ENCODE results near the gene CCNJ.

CCNJ gene

DNA sequence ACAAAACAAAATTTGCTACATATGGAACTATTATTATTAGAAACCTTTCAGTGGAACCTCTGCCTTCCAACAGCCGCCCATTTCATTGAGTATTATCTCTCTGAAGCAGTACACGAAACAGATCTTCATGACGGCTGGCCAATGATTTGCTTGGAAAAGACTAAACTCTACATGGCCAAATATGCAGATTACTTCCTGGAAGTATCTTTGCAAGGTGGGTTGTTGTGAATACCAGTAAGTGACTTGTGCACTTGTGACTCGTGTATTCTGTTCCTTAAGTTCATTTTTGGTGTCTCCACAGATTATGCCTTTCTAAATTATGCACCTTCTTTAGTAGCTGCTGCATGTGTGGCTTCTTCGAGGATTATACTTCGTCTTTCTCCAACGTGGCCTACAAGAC, 13.4 kb downstream of the CCNJ start:
- no peak for DNase-seq (ENCODE audit: low read depth in 1 of 2, low spot score in 1 of 2)

GRCh38 chr10:96061232-96061631, 17.8 kb downstream of the CCNJ start:
- no peak for DNase-seq (ENCODE audit: low read depth in 1 of 2, low spot score in 1 of 2)

GRCh38 chr10:96072674-96073073, 29.3 kb downstream of the CCNJ start:
- DNase-seq (ENCODE audit: low read depth in 1 of 2, low spot score in 1 of 2), result no peak

DNA sequence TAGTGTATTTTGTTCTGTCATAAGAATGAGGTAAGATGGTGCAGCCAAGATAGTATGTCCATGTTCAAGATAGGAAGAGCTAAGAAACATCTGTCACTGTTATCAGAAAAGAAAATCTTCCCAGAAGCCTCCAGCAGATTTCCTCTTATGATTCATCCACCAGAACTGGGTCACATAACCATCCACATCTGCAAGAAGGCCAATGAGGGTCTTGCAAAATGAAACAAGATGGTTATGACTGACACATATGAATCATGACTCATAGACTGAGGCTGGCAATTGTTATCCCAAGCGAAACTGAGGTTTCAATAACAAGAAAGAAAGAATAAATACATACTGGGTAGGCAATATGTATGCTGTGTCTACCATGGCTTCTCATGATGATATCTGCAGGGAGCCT, 30.3 kb downstream of the CCNJ start:
- DNase-seq (ENCODE audit: low read depth in 1 of 2, low spot score in 1 of 2), result no peak

DNA sequence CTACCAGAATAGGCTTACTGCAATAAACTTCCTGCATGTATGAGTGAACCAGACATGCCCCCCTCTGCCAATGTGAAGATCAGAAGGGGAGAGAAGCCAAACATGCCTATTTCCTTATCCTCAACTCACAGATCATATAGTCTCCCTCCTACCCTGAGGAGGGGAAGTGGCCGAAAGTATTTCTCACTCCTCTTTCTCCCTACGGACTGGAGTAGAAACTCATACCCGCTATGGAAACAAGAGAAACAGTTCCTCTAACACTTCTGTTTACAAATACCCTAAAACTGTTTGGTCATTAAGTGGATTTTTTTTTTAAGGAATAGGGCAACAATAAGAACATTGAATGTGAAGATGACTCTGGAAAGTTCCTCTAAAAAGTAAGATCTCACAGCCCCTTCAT, 31.4 kb downstream of the CCNJ start:
- no peak for DNase-seq (ENCODE audit: low read depth in 1 of 2, low spot score in 1 of 2)

DNA sequence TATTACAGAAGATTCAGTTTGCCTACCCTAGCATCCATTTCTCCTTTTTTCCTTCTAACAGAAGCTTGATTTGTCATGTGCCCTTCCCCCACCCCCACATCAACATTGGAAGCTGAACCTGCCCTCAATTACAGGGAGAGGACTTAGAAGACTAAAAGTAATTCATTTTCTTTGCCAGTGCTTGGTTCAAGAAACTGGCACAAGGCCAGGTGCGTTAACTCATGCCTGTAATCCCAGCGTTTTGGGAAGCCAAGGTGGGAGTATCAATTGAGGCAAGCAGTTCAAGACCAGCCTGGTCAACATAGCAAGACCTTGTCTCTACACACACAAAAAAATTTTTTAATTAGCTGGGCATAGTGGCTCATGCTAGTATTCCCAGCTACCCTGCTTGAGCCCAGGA, 32.6 kb downstream of the CCNJ start:
- no peak for DNase-seq (ENCODE audit: low read depth in 1 of 2, low spot score in 1 of 2)

DNA sequence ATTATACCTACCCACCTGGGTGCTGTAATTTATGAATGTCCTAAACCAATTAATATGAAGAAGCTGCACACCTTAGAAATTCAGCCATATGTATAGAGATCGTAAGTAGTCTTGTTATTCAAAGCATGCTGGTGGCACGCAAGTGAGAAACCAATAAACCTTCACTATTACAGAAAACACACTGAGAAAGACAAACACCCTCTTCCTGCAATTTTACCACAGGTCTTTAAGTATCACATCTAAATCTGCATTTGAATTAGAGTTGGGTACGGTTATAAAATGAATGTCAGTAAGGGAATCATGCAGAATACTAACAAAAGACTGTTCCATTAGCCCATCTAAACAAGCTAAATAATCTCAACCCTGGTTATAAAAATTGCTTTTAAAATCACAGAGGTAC, 33.8 kb downstream of the CCNJ start:
- DNase-seq (ENCODE audit: low read depth in 1 of 2, low spot score in 1 of 2), result no peak

GRCh38 chr10:96082153-96082552, 38.8 kb downstream of the CCNJ start:
- DNase-seq (ENCODE audit: low read depth in 1 of 2, low spot score in 1 of 2), result no peak

DNA sequence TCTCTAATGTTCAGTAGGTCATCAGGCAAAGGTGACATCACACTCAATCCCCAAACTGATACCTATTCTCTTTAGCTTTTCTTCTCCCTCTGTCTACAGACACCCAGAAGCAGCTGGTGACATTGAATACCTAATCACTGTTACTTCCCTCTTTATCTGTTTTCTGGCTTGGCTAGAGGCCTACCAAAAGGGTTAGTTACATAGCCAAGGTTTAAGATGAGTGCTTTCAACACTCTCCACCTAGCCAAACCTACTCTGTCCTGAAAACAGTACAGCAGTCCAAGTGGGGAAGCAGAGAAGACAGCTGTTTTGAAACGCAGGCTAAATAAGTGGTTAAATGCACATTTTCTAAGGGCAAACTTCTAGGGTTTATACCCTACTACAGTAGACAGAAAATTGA, 39.4 kb downstream of the CCNJ start:
- no peak for DNase-seq (ENCODE audit: low read depth in 1 of 2, low spot score in 1 of 2)

DNA sequence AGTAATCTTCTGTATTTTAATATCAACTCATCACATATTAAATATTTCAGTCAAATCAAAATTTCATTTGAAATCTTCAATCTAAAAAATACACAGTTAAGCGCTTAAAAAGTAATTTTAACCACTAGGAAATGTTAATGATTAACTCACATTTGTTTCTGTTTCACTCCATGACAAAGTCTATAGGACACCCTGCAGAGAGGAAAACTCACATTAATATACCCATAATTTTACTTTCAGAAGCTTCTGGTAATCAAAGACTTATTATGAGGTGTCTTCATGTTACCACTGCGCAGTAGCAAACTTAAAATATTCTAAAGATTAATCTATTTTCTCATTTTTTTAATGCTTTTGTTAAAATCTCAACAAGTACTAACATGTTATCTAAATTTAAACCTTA, 45.7 kb downstream of the CCNJ start:
- DNase-seq (ENCODE audit: low read depth in 1 of 2, low spot score in 1 of 2), result no peak

- DNase-seq (ENCODE audit: low read depth in 1 of 2, low spot score in 1 of 2), result peak; percentile 82 to 86
Measured at GRCh38 chr10:96089670-96090462, 46.5 kb downstream of the CCNJ start.

DNA sequence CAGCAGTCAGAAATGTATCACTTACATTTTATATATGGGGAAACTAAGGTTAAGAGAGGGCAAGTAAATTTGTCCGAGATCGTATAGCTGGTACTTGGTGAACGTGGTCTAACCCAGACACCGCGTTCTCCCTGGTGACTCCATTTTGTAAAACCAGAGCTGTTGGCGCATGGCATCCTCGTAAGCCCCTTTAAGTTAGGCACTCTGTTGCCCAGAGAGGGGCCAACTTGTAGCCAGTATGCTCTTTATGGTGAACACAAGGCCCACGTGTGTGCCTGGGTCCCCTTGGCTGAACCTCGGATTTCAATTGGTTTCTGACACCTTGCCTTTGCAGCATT, 47.0 kb downstream of the CCNJ start:
- DNase-seq (ENCODE audit: low read depth in 1 of 2, low spot score in 1 of 2), result no peak

DNA sequence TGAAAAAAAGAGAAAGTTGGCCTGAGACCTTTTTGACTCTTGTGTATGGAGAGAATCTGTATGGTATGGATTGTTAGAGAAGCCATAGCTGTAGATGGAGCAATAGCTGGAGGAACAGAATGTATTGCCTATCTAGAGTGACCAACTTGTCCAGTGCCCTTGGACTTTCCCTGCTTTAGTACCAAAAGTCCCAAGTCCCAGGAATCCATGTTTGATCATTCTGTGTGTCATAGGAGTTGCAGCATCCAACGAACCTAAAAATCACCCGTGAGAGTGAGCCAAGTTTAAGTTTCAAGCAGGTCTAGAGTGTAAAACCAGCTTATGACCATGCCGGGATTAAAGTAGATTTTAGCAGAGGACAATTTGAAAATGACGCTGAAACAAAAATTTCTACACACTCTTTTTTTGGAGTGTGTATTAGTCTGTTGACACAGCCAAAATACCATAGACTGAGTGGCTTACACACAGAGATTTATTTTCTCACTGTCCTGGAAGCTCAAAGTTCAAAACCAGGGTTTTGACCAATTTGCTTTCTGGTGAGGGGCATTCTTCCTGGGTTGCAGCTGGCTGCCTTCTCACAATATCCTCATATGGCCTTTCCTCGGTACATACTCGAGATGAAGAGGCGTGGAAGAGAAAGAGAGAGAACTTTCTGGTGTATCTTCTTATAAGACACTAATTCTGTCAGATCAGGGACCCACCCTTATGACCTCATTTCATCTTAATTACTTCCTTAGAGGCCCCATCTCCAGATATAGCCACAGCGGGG, 49.8 kb downstream of the CCNJ start:
- DNase-seq (ENCODE audit: low read depth in 1 of 2, low spot score in 1 of 2), result no peak

DNA sequence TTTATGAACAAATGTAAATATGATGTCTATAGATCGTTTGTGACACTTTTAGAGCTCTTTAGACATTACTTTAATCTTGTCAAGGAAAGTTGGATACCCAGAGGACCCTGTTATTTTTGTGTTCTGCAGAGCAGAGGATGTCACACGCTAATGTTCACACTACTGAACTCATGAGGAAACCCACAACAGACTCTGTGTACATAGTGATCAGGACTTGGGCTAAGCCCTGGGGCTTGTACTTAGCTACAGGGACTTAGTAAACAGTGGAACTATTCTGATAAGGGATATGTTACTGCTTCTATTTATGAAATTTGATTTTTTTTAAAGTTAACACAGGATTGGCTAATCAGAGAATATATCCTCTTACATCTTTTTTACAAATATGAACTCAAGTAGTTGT, 50.6 kb downstream of the CCNJ start:
- no peak for DNase-seq (ENCODE audit: low read depth in 1 of 2, low spot score in 1 of 2)

GRCh38 chr10:96096958-96097357, 53.6 kb downstream of the CCNJ start:
- no peak for DNase-seq (ENCODE audit: low read depth in 1 of 2, low spot score in 1 of 2)

DNA sequence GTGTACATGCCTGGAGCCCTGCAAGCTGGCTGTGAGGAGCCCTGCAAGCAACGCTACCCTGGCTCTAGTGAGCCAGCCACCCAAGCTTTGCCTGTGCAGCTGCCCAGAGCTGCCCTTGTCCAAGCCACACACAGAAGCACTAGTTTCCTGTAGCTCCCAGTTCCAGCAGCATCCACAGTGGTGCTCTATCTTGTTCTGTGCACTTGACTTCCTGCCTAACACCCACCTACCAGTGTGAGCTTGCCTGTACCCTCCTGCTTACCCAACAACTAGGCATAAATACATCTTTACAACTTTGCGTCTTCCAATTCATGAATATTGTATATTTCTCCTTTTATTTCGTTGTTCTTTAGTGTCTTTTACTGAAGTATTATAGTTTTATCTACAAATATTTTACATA, 54.5 kb downstream of the CCNJ start:
- DNase-seq (ENCODE audit: low read depth in 1 of 2, low spot score in 1 of 2), result no peak

DNA sequence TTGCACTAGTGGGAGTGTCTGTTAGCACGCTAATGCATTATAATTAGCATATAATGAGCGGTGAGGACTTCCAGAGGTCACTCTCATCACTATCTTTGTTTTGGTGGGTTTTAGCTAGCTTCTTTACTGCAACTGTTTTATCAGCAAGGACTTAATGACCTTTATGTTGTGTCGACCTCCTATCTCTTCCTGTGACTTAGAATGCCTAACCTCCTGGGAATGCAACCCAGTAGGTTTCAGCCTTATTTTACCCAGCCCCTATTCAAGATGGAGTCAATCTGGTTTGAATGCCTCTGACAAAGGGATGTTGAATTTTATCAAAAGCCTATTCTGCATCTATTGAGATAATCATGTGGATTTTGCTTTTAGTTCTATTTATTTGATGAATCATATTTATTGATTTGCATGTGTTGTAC, 64.2 kb downstream of the CCNJ start:
- DNase-seq (ENCODE audit: low read depth in 1 of 2, low spot score in 1 of 2), result no peak
